Gastroesophageal sphincter (tissue), 3 donors: Measurements from ENCODE around the gene UBE2O.

Source experiments
- CTCF ChIP-seq, 4 experiments: fragments of 200-600 bp in 2 of 4; fragments of 450-650 bp in 2 of 4; sonication (generic) in 1 of 4; IDR thresholded peaks; one replicate each; pipeline ENCODE4 v1.5.1; 2017 to 2019; ENCODE audit warnings: antibody characterized with exemption in 4 of 4, mild to moderate bottlenecking in 2 of 4, moderate library complexity in 2 of 4
- POLR2AphosphoS5 ChIP-seq: sonication (generic); formaldehyde crosslinking; IDR thresholded peaks from one replicate; pipeline ENCODE4 v1.6.1; 2017; ENCODE audit warnings: antibody characterized with exemption

GRCh38 chr17:76487451-76488192 is 34.7 kb upstream of the UBE2O start:
- TF ChIP-seq CTCF (IDR thresholded peaks at IDR 0.05) = no peak
- no peak for TF ChIP-seq POLR2AphosphoS5
